Measurements from ENCODE around the gene NTPCR.

Gene NTPCR

DNA sequence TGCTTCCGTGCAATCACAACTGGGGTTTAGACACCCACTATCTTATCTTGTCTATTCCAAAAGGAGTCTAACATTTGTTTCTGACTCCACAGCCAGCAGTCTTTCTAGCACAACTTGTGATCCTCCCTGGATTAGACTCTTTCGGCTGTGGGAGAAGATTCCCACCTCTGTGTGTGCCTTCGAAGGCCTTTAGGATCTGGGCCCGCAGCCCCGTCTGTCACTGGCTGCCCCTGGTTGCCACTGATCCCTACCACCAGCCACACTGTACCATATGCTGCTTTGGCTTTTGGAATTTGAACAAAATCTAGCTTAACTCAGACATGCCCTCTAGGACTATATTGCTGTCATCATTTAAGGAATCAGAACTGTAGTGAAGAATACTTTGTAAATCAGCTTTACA is 18.0 kb downstream of the NTPCR start:
- TF ChIP-seq, protein P1, sequence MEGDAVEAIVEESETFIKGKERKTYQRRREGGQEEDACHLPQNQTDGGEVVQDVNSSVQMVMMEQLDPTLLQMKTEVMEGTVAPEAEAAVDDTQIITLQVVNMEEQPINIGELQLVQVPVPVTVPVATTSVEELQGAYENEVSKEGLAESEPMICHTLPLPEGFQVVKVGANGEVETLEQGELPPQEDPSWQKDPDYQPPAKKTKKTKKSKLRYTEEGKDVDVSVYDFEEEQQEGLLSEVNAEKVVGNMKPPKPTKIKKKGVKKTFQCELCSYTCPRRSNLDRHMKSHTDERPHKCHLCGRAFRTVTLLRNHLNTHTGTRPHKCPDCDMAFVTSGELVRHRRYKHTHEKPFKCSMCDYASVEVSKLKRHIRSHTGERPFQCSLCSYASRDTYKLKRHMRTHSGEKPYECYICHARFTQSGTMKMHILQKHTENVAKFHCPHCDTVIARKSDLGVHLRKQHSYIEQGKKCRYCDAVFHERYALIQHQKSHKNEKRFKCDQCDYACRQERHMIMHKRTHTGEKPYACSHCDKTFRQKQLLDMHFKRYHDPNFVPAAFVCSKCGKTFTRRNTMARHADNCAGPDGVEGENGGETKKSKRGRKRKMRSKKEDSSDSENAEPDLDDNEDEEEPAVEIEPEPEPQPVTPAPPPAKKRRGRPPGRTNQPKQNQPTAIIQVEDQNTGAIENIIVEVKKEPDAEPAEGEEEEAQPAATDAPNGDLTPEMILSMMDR (IDR thresholded peaks at IDR 0.05; ENCODE audit: extremely low read depth, insufficient read depth, missing control alignments), result no peak
- DNase-seq (ENCODE audit: low spot score), result no peak
- in situ Hi-C loops (cut with MboI; ENCODE audit: low pct_unique_long_range_greater_than_20kb, low sequenced_read_pairs, unreplicated experiment), result no loop called here

DNA sequence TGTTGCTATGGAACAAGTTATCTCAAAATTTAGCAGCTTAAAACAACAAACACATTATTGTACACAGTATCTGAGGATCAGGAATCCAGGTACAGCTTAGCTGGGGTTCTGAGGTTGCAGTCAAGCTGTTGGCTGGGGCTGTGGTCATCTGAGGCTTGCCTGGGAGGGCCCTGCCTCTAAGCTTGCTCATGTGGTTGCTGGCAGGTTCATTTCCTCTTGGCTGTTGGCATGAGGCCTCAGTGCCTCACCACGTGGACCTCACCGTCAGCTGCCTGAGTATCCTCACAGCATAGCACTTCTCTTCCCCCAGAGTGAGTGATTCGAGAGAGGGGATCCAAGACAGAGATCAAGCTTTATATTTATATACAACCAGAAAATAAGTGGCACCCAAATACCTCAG is 18.6 kb downstream of the NTPCR start:
- in situ Hi-C loops (cut with MboI; ENCODE audit: low pct_unique_long_range_greater_than_20kb, low sequenced_read_pairs, unreplicated experiment), result no loop called here
- TF ChIP-seq, protein P1 (IDR thresholded peaks at IDR 0.05; ENCODE audit: extremely low read depth, insufficient read depth, missing control alignments), result no peak
- DNase-seq (ENCODE audit: low spot score), result no peak

DNA sequence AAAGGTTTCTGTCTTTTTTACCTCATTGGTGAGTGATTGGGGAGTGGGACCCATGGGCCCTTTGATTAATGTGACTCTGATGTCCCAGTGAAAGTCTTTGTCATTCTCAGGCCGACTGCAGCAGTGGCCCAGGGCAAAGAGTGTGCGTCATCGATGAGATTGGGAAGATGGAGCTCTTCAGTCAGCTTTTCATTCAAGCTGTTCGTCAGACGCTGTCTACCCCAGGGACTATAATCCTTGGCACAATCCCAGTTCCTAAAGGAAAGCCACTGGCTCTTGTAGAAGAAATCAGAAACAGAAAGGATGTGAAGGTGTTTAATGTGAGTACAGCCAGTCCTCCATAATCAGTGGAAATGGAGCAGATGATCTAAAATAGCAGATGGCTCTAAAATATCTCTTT is 19.4 kb downstream of the NTPCR start:
- in situ Hi-C loops (cut with MboI; ENCODE audit: low pct_unique_long_range_greater_than_20kb, low sequenced_read_pairs, unreplicated experiment), result no loop called here
- TF ChIP-seq, protein P1 (IDR thresholded peaks at IDR 0.05; ENCODE audit: extremely low read depth, insufficient read depth, missing control alignments), result no peak
- no peak for DNase-seq (ENCODE audit: low spot score)

DNA sequence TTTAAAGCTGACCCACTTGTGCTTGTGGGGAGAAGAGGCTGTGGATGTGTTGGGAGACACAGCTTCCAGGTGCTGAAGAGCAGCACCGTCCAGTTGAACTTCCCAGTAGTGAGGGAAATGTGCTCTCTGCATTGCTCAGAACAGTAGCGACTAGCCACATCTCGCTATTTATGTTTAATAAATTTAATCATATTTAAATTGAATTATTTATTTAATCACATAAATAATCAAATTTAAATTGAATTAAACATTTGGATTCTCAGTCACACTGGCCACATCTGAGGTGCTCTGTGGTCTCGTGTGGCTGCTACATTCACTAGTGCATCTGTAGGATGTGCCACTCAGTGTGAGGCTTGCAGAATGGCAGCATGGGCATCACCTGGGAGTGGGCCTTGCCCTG is 20.1 kb downstream of the NTPCR start:
- TF ChIP-seq, protein P1 (IDR thresholded peaks at IDR 0.05; ENCODE audit: extremely low read depth, insufficient read depth, missing control alignments), result no peak
- in situ Hi-C loops (cut with MboI; ENCODE audit: low pct_unique_long_range_greater_than_20kb, low sequenced_read_pairs, unreplicated experiment), result no loop called here
- no peak for DNase-seq (ENCODE audit: low spot score)

DNA sequence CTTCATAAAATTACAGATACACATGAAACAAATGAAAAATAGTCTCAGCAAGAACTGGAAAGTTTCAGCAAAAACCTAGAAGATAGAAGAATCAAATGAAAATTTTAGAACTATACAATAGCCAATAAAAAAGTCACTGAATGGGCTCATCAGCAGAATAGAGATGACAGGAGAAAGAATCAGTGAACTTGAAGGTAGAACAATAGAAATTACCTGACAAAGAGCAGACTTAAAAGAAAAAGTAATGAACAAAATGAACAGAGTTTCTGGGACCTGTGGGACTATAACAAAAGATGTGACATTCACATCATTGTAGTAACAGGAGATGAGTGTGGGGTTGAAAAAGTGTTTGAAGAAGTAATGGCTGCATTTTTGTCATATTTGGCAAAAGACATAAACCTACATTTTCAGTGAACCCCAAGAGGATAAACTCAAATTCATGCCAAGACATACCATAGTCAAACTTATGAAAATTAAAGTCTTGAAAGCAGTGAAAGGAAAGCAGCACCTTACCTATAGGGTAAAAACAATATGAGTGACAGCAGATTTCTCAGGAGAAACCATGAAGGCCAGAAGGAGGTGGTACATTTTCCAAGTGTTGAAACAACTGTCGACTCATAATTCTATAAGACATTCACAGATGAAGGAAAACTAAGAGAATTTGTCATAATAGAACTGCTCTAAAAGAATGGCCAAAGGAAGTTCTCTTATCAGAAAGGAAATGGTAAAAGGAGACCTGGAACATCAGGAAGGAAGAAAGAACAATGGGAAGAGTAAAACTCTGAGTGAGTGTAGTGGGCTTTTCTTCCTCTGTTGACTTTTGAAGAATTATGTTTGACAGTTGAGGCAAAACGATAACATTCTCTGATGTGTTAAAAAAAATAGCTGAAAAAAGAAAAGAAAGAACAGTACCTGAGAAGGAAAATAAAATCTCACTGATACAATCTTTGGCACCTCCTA is 23.5 kb downstream of the NTPCR start:
- no peak for DNase-seq (ENCODE audit: low spot score)
- TF ChIP-seq, protein P1 (IDR thresholded peaks at IDR 0.05; ENCODE audit: extremely low read depth, insufficient read depth, missing control alignments), result no peak
- in situ Hi-C loops (cut with MboI; ENCODE audit: low pct_unique_long_range_greater_than_20kb, low sequenced_read_pairs, unreplicated experiment), result no loop called here

DNA sequence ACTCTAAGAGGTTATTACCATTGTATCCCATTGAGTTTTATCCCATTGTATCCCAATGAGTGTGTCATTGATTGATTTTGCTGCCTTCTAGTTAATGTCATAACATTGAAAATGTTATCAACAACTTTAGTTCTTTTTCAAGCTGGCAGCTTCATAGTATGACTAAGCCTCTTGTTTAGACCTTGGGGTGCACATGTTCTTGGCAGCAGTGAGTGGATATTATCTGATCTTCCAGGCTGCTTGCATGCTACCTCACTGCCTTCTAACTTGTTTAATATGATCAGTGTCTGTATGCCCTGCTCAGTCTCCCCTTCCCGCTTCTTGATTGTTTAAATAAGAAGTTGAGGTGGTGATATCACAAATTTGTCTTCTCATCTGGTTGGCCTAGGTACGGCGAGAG is 24.6 kb downstream of the NTPCR start:
- TF ChIP-seq, protein P1 (IDR thresholded peaks at IDR 0.05; ENCODE audit: extremely low read depth, insufficient read depth, missing control alignments), result no peak
- DNase-seq (ENCODE audit: low spot score), result no peak
- in situ Hi-C loops (cut with MboI; ENCODE audit: low pct_unique_long_range_greater_than_20kb, low sequenced_read_pairs, unreplicated experiment), result no loop called here
